T-helper 2 cell (primary cell): ENCODE measurements around the gene ZNF280A.
A peak's percentile ranks its signal among the peaks of the same experiment; 100 is the strongest.

Source experiments
- DNase-seq, 5 experiments: peaks; one replicate each; pipeline versions ENCODE4 v3.0.0 to v3.0.0-alpha.2; 2012 to 2022
- total RNA-seq, 2 donors: gene quantifications; one replicate each; lab custom pipeline; 2026; lab: John Stamatoyannopoulos, UW

ZNF280A gene
- 0 reads per million in 2 donors for total RNA-seq

GRCh38 chr22:22520020-22520656 is at the start of gene ZNF280A:
Gene ZNF280A (minus strand): TSS chr22:22520270. CDS start chr22:22515630, 4,640 bp downstream.
- no peak for DNase-seq

- DNase-seq: no peak
These were observed 49.1 kb upstream of the ZNF280A start for GRCh38 chr22:22569218-22569617.

- no peak for DNase-seq
These were observed 45.9 kb upstream of the ZNF280A start for GRCh38 chr22:22565981-22566380.

- DNase-seq: peak in 4 of 5 experiments; percentile 30 to 79 (median 55)
These were observed 39.0 kb upstream of the ZNF280A start, which contains the start of gene PRAME for GRCh38 chr22:22558972-22559603. Gene PRAME (minus strand): TSS chr22:22559265. CDS start chr22:22556832, 2,433 bp downstream.

GRCh38 chr22:22558071-22558971 is 38.3 kb upstream of the ZNF280A start:
- no peak for DNase-seq

GRCh38 chr22:22556995-22557925 is 37.2 kb upstream of the ZNF280A start:
- no peak for DNase-seq

GRCh38 chr22:22556578-22556977 is 36.5 kb upstream of the ZNF280A start:
- no peak for DNase-seq

- DNase-seq: no peak
These were observed 35.5 kb upstream of the ZNF280A start for GRCh38 chr22:22555596-22555995.

GRCh38 chr22:22554587-22555284 is 34.7 kb upstream of the ZNF280A start:
- DNase-seq: no peak

- DNase-seq: no peak
These were observed 33.9 kb upstream of the ZNF280A start for GRCh38 chr22:22553735-22554586.

GRCh38 chr22:22553141-22553540 is 33.1 kb upstream of the ZNF280A start:
- DNase-seq: no peak

- DNase-seq: no peak
These were observed 32.6 kb upstream of the ZNF280A start for GRCh38 chr22:22552630-22553029.

GRCh38 chr22:22550789-22551434 is 30.8 kb upstream of the ZNF280A start:
- DNase-seq: no peak

- DNase-seq: no peak
These were observed 28.8 kb upstream of the ZNF280A start for GRCh38 chr22:22548910-22549309.

- DNase-seq: no peak
These were observed 28.2 kb upstream of the ZNF280A start for GRCh38 chr22:22548317-22548716.

GRCh38 chr22:22547692-22548300 is 27.7 kb upstream of the ZNF280A start:
- DNase-seq: no peak

GRCh38 chr22:22547226-22547625 is 27.2 kb upstream of the ZNF280A start:
- no peak for DNase-seq

GRCh38 chr22:22546490-22546889 is 26.4 kb upstream of the ZNF280A start:
- no peak for DNase-seq

GRCh38 chr22:22545084-22545483 is 25.0 kb upstream of the ZNF280A start:
- no peak for DNase-seq
